Measurements from ENCODE around the gene PLA2G2A.

GRCh38 chr1:19936061-19936750, 43.2 kb downstream of the PLA2G2A start:
- no peak for TF ChIP-seq POLR2A (IDR thresholded peaks at IDR 0.05)
- no peak for TF ChIP-seq EP300 (IDR thresholded peaks at IDR 0.05)
